ENCODE results near the gene TMEM154. TPM values are rescaled to one million over a fixed set of nuclear protein-coding genes. Genes with fewer than 3 reads are reported as not detected.

The TMEM154 gene
- polyA plus RNA-seq, 1 of the 3 experiments (the other 2 are of a cell fraction) = 0.58 TPM

DNA sequence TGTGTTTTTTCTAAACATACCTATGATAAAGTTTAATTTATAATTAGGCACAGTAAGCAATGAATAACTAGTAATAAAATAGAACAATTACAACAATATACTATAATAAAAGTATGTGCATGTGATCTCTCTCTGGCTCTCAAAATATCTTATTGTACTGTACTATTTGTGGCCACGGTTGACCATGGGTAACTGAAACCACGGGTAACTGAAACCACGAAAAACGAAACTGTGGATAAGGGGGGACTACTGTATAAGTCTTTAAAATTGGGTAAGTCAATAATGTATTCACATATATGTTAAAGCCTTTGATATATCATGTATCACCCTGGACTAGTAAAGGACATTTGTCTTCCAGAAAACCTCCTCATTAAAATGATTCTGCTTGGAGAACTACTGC lies 20.0 kb downstream of the TMEM154 start:
- no peak overlapping the region for H2AFZ ChIP-seq (ENCODE audit: low read depth)
- H3K9me2 ChIP-seq = no peaks in the 10 kb centered on the region
- H3K27me3 ChIP-seq (ENCODE audit: insufficient read depth) = no peaks in the 10 kb centered on the region
- no peak overlapping the region for H3K9ac ChIP-seq
- TF ChIP-seq, protein P1, sequence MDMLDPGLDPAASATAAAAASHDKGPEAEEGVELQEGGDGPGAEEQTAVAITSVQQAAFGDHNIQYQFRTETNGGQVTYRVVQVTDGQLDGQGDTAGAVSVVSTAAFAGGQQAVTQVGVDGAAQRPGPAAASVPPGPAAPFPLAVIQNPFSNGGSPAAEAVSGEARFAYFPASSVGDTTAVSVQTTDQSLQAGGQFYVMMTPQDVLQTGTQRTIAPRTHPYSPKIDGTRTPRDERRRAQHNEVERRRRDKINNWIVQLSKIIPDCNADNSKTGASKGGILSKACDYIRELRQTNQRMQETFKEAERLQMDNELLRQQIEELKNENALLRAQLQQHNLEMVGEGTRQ (IDR thresholded peaks at IDR 0.05; ENCODE audit: borderline replicate concordance, low read depth, low read length) = no peak
- TF ChIP-seq MEF2A (IDR thresholded peaks at IDR 0.05; ENCODE audit: borderline replicate concordance, low read depth) (no peak), RCOR1 (IDR thresholded peaks at IDR 0.05; ENCODE audit: low read length) (no peak), SMC3 (IDR thresholded peaks at IDR 0.05; ENCODE audit: low read depth, low read length) (no peak), CHD2 (IDR thresholded peaks at IDR 0.05; ENCODE audit: low read length, partially characterized antibody) (no peak), TEAD4 (IDR thresholded peaks at IDR 0.05; ENCODE audit: borderline replicate concordance, insufficient read depth) (no peak), FOXM1 (IDR thresholded peaks at IDR 0.05; ENCODE audit: low read depth) (no peak), TAF1 (IDR thresholded peaks at IDR 0.05; ENCODE audit: borderline replicate concordance, low read depth, low read length) (no peak), FOSL2 (IDR thresholded peaks at IDR 0.05; ENCODE audit: borderline replicate concordance, low read depth) (no peak), EP300 (IDR thresholded peaks at IDR 0.05; ENCODE audit: borderline replicate concordance in 1 of 2, low read depth in 1 of 2, low read length in 1 of 2) (no peak), EZH2phosphoT487 (IDR thresholded peaks at IDR 0.05; ENCODE audit: borderline replicate concordance, low read depth) (no peak), YY1 (IDR thresholded peaks at IDR 0.05; ENCODE audit: low read depth) (no peak)
- TF ChIP-seq, protein P2, sequence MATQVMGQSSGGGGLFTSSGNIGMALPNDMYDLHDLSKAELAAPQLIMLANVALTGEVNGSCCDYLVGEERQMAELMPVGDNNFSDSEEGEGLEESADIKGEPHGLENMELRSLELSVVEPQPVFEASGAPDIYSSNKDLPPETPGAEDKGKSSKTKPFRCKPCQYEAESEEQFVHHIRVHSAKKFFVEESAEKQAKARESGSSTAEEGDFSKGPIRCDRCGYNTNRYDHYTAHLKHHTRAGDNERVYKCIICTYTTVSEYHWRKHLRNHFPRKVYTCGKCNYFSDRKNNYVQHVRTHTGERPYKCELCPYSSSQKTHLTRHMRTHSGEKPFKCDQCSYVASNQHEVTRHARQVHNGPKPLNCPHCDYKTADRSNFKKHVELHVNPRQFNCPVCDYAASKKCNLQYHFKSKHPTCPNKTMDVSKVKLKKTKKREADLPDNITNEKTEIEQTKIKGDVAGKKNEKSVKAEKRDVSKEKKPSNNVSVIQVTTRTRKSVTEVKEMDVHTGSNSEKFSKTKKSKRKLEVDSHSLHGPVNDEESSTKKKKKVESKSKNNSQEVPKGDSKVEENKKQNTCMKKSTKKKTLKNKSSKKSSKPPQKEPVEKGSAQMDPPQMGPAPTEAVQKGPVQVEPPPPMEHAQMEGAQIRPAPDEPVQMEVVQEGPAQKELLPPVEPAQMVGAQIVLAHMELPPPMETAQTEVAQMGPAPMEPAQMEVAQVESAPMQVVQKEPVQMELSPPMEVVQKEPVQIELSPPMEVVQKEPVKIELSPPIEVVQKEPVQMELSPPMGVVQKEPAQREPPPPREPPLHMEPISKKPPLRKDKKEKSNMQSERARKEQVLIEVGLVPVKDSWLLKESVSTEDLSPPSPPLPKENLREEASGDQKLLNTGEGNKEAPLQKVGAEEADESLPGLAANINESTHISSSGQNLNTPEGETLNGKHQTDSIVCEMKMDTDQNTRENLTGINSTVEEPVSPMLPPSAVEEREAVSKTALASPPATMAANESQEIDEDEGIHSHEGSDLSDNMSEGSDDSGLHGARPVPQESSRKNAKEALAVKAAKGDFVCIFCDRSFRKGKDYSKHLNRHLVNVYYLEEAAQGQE (IDR thresholded peaks at IDR 0.05; ENCODE audit: low read depth, low read length) = no peak
- TF ChIP-seq, protein P3, sequence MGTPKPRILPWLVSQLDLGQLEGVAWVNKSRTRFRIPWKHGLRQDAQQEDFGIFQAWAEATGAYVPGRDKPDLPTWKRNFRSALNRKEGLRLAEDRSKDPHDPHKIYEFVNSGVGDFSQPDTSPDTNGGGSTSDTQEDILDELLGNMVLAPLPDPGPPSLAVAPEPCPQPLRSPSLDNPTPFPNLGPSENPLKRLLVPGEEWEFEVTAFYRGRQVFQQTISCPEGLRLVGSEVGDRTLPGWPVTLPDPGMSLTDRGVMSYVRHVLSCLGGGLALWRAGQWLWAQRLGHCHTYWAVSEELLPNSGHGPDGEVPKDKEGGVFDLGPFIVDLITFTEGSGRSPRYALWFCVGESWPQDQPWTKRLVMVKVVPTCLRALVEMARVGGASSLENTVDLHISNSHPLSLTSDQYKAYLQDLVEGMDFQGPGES (IDR thresholded peaks at IDR 0.05; ENCODE audit: low read depth, low read length) = no peak
- no peaks in the 10 kb centered on the region for H4K20me1 ChIP-seq (ENCODE audit: insufficient read depth)
- ChIA-PET CTCF (interaction anchor here (1.0 kb wide), 1 partner anchor 14 kb away, joined by 3 read pairs; no protein-coding TSS in a partner anchor), POLR2A (no interaction called here)
- no peaks in the 10 kb centered on the region for H3K79me2 ChIP-seq (ENCODE audit: insufficient read depth)
- WGBS (ENCODE audit: low lambda C conversion rate) = 66% methylated on average over 4 of the region's 4 CpGs
- H3K4me3 ChIP-seq (ENCODE audit: low read depth in 2 of 2, low read length in 1 of 2) = no peak overlapping the region
- no peaks in the 10 kb centered on the region; a peak in 1 of 4 replicates for H3K4me1 ChIP-seq (ENCODE audit: control insufficient read depth in 1 of 2, insufficient read depth in 2 of 2, low read depth in 1 of 2, low read length in 1 of 2)
- no peak for DNase-seq
- no peaks in the 10 kb centered on the region for H3K9me3 ChIP-seq
- no peaks in the 10 kb centered on the region for H3K36me3 ChIP-seq (replicated peaks in 1 of 2; ENCODE audit: control insufficient read depth in 1 of 2, insufficient read depth in 2 of 2, low read length in 1 of 2)
- H3K27ac ChIP-seq (ENCODE audit: low read depth in 2 of 2, low read length in 1 of 2) = no peak overlapping the region
- no peak overlapping the region for H3K4me2 ChIP-seq
- no peaks in the 10 kb centered on the region for H3F3A ChIP-seq (replicated peaks; ENCODE audit: insufficient read depth)
